Fibroblast of mammary gland (primary cell): ENCODE results near the gene SPRR1A.

Experiments used
- DNase-seq: peaks from one replicate; pipeline ENCODE4 v3.0.0-alpha.2; 2010; ENCODE audit warnings: low read depth
- H3K4me3 ChIP-seq: 2 replicates; pipeline ENCODE4 v1.5.1; 2011; ENCODE audit warnings: low read depth, mild to moderate bottlenecking, low read length, moderate library complexity; ENCODE audit not compliant: control insufficient read depth
- TF ChIP-seq, protein P1 (sequence below): conservative IDR thresholded peaks from 2 replicates; pipeline ENCODE4 v1.5.1; 2011; ENCODE audit warnings: low read depth, low read length, inconsistent platforms; ENCODE audit not compliant: control insufficient read depth, insufficient read depth

The SPRR1A gene, protein sequence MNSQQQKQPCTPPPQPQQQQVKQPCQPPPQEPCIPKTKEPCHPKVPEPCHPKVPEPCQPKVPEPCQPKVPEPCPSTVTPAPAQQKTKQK

DNA sequence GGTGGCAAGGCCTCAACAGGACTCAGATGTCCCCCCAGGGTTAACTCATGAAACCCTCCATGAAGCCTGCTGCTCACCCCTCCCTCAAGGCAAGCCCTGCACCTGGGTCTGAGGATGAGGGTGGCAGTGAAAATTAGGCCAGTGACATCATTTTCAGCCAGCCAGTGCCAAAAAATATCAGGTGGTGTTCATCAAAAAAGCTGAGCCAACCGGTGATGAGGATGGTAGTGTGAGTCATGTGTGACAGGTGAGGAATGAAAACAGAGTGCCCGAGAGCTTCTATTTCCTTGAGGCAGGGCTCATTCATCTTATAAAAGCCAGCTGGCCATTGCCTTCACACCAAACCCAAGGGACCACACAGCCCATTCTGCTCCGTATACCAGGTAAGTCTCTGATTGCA lies at the start of gene SPRR1A:
SPRR1A (plus strand) TSS at position 339 of the 400 bp plus-strand sequence. CDS start 1,150 bp downstream, outside the sequence.
- TF ChIP-seq, protein P1, sequence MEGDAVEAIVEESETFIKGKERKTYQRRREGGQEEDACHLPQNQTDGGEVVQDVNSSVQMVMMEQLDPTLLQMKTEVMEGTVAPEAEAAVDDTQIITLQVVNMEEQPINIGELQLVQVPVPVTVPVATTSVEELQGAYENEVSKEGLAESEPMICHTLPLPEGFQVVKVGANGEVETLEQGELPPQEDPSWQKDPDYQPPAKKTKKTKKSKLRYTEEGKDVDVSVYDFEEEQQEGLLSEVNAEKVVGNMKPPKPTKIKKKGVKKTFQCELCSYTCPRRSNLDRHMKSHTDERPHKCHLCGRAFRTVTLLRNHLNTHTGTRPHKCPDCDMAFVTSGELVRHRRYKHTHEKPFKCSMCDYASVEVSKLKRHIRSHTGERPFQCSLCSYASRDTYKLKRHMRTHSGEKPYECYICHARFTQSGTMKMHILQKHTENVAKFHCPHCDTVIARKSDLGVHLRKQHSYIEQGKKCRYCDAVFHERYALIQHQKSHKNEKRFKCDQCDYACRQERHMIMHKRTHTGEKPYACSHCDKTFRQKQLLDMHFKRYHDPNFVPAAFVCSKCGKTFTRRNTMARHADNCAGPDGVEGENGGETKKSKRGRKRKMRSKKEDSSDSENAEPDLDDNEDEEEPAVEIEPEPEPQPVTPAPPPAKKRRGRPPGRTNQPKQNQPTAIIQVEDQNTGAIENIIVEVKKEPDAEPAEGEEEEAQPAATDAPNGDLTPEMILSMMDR, result no peak
- H3K4me3 ChIP-seq, result no peak within 1 kb of the TSS
- no peak for DNase-seq

DNA sequence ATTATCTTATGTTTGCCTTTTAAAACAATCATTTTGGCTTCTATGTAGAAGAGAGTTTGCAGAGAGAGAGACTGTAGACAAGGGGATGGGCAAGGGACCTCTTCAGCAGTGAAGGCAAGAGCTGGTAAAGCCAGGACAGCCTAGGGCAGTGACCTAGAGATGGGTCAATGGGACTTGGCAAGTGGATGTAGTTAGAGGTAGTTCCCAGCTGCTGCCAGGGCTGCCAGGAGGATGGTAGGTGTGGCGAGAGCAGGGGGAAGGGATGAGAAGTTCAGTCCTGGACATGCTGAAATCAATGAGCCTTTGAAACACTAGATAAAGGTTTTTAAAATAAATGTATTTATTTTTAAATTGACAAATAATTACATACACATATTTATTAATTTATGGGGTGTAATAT lies 43.3 kb upstream of the SPRR1A start:
- TF ChIP-seq, protein P1, result no peak
- no peak overlapping the region for H3K4me3 ChIP-seq
- no peak for DNase-seq

DNA sequence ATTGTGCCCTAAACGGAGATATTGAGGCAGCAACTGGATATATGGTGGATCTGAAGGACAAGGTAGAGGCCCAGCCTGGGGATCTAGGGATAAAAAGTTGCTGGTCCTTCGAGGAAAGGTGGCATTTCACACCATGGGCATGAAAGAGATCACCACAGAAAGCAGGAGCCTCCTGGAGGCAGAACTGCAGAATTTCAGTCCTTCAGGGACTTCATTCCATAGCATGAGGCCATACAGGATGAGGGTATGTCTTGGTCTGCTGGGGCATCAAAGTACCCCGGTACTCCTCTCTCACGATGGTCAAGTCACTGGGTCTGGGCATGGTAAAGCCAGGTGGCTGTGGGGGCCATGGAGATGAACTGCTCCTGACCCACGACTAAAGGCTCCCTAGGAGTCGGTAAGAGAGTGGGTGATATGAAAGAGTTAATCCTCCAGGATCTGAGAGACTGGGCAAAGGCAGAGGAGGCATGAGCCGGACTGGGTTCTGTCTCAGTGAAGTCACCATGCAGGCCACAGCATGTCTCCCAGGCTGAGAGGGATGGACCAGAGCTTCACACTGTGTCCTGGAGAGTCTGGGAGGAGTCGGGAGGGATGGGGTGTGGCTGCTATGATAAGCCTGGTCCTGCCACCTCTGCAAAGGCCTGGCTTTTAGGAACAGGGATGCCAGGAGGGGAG lies 42.7 kb upstream of the SPRR1A start:
- TF ChIP-seq, protein P1, result no peak
- no peak for DNase-seq
- H3K4me3 ChIP-seq, result no peak overlapping the region

DNA sequence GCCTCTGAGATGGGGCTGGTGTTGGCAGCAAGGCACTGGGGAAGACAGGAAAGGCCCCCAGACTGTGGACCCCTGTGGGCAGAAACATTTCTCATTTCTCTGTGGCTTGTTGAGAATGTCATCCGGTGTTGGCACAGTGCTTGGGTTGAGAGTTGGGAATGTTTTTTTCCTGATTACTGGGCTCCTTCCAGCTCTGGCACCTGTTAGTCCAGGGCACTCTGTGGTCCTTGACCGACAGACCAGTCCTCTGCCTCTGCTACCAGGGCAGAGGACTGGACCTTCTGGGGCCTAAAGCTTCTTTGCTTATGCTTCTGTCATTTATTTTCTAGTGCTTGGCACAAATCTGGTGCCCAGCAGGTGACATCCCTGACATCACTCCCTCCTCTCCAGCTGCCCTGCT lies 41.7 kb upstream of the SPRR1A start:
- H3K4me3 ChIP-seq, result no peak overlapping the region
- TF ChIP-seq, protein P1, result no peak
- no peak for DNase-seq

DNA sequence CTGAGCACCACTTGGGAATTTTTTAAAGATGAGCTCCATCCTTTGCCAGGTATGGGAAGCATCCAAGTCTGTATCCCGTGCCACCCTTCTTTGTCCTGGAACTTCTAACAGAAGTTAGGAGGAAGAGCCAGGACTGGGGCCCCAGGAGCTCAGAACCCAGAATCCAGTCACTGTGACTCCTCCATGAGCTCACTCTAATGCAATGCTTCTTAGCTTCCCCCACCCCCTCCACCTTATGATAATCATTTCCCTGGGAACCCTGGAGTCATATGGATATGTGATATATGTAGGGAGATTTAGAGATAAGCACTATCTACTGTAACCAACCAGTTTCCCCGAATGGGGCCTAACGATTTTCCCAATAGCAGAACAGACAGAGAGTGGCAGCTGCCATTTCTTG lies 37.6 kb upstream of the SPRR1A start:
- DNase-seq, result no peak
- H3K4me3 ChIP-seq, result no peak overlapping the region
- TF ChIP-seq, protein P1, result no peak

DNA sequence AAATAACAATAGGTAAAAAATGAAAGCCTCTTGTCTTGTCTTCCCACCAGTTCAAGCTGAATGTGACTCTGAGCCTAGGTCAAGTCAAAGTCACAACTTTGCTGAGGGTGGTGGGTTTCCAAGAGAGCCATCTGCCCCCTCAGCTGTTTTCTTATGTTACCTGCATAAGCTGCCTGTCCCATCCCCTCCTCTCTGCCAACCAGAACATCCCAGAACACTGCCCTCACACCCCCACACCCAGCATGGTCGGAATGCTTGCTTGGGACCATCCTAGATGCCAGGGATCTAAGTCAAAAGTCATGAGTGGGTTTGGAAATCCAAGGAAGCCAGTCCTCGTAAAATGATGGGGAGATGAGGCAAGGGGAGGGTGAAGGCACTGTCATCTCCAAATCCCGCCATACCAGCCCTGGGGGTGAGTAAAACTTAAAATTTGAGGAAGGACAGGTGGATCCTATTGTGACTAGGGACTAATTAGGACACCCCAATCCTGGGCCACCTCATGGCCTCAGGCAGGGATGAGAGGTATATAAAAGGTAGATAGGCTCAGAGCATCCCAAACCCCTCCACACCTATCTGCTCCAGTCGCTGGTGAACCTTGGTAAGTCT lies 37.1 kb upstream of the SPRR1A start, which contains the start of gene SPRR5:
SPRR5 (plus strand) TSS at position 556 of the 606 bp plus-strand sequence. CDS start 1,349 bp downstream, outside the sequence.
- TF ChIP-seq, protein P1, result no peak

More for the DNA sequence above, 37.1 kb upstream of the SPRR1A start, which contains the start of gene SPRR5:
- H3K4me3 ChIP-seq, result no peak within 1 kb of the TSS
- DNase-seq, result no peak
